ENCODE results near the gene MYOZ2.

The MYOZ2 gene

DNA sequence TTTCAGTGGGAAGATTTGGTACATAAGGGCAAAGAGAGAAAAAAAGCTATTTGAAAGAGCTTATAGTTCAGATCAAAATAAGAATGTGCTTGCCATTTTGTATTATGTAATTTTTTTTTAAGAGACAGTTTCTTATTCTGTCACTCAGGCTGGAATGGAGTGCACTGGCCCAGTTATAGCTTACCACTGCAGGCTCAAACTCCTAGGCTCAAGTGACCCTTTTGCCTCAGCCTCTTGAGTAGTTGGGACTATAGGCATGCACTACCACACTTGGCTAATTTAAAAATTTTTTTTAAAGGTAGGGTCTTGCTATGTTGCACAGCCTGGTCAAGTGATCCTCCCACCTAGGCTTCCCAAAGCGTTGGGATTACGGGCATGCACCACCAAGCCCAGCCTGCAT is 54.7 kb downstream of the MYOZ2 start:
- H3K9ac ChIP-seq (ENCODE audit: low read depth, low read length) = no peak overlapping the region
- H3K9me3 ChIP-seq (ENCODE audit: control insufficient read depth, insufficient read depth, low read length) = no peaks in the 10 kb centered on the region
- H3K4me3 ChIP-seq (ENCODE audit: low read depth, low read length) = no peak overlapping the region
- H3K36me3 ChIP-seq (ENCODE audit: control insufficient read depth, insufficient read depth, low read length) = no peaks in the 10 kb centered on the region
- no peak overlapping the region for H3K27ac ChIP-seq (ENCODE audit: low read depth, low read length)
- no peaks in the 10 kb centered on the region for H3K4me1 ChIP-seq (ENCODE audit: control insufficient read depth, insufficient read depth, low read length)
- H3K27me3 ChIP-seq (ENCODE audit: control insufficient read depth, insufficient read depth, low read length) = no peaks in the 10 kb centered on the region

DNA sequence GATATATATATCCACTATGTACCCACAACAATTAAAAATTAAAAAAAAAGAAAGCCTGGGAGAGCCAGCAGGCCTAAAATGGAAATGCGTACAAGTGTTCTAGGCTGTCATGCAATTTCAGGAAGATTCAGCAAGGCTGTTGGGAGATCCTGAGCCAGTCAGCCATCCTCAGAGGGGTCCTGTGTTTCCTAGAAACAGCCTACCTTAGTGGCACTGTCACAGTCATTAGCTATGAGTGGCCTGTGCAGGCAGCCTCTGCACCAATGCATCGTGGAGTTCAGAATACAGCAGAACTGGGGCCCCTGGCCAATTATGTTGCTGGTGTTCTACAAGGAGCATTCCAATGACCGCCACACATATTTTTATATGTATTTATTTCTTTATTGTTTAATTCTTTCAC is 55.9 kb downstream of the MYOZ2 start:
- Histone ChIP-seq H3K27ac (ENCODE audit: low read depth, low read length) (no peak overlapping the region), H3K36me3 (ENCODE audit: control insufficient read depth, insufficient read depth, low read length) (no peaks in the 10 kb centered on the region), H3K27me3 (ENCODE audit: control insufficient read depth, insufficient read depth, low read length) (no peaks in the 10 kb centered on the region), H3K4me1 (ENCODE audit: control insufficient read depth, insufficient read depth, low read length) (no peaks in the 10 kb centered on the region), H3K4me3 (ENCODE audit: low read depth, low read length) (no peak overlapping the region), H3K9ac (ENCODE audit: low read depth, low read length) (no peak overlapping the region), H3K9me3 (ENCODE audit: control insufficient read depth, insufficient read depth, low read length) (no peaks in the 10 kb centered on the region)

DNA sequence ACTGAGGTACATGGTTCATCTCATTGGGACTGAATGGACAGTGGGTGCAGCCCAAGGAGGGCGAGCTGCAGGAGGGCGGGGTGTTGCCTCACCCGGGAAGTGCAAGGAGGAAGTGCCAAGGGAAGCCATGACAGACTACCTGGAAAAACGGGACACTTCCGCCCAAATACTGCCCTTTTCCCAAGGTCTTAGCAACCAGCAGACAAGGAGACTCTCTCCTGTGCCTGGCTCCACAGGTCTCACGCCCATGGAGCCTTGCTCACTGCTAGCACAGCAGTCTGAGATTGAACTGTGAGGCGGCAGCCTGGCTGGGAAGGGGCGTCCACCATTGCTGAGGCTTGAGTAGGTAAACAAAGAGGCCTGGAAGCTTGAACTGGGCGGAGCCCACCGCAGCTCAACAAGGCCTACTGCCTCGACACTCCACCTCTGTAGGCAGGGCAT is 62.2 kb downstream of the MYOZ2 start:
- Histone ChIP-seq H3K9me3 (ENCODE audit: control insufficient read depth, insufficient read depth, low read length) (no peaks in the 10 kb centered on the region), H3K27me3 (ENCODE audit: control insufficient read depth, insufficient read depth, low read length) (no peaks in the 10 kb centered on the region), H3K4me3 (ENCODE audit: low read depth, low read length) (no peak overlapping the region), H3K36me3 (ENCODE audit: control insufficient read depth, insufficient read depth, low read length) (no peaks in the 10 kb centered on the region), H3K27ac (ENCODE audit: low read depth, low read length) (no peak overlapping the region), H3K4me1 (ENCODE audit: control insufficient read depth, insufficient read depth, low read length) (no peaks in the 10 kb centered on the region), H3K9ac (ENCODE audit: low read depth, low read length) (no peak overlapping the region)

DNA sequence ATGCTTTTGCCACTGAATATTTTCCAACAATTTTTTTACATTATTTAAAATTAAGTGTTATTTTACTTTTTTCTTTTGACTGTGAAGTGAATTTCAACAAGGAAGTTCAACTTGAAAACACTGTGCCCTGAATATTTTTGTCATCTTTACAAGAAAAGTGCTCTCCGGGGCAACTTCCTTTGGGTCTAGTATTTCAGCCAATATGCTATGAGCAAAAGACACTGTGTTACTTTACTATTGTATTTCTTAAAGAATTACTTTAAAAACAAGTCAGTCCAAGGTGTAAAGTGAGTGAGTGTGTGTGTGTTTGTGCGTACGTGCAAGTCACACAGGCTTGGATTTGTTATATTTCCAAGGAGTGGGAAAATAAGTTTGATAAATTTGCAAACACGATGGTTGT is 69.3 kb downstream of the MYOZ2 start:
- Histone ChIP-seq H3K27me3 (ENCODE audit: control insufficient read depth, insufficient read depth, low read length) (no peaks in the 10 kb centered on the region), H3K4me1 (ENCODE audit: control insufficient read depth, insufficient read depth, low read length) (peaks cover 22% of the 10 kb centered on the region; the same call in 1 of the 2 replicates)

DNA sequence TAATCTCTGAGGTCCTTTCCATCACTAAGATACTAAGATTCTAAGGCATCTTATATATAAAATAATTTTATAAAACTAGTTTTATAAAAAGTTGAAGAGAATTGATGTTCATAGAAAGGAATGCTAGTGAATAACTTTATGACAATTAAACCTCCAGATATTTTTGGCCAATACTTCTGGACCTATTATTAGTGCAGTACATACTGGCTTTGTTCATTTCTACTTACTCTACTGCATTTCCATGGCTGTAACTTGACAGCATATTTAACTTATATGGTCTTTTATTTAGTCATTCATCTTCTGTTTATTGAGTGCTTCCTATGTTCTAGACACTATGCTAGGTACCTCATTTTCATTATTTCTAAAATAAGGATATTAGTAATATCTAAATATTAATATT is 70.1 kb downstream of the MYOZ2 start:
- peaks cover 3% of the 10 kb centered on the region; the same call in 1 of the 2 replicates for H3K27me3 ChIP-seq (ENCODE audit: control insufficient read depth, insufficient read depth, low read length)
- H3K9me3 ChIP-seq (ENCODE audit: control insufficient read depth, insufficient read depth, low read length) = no peaks in the 10 kb centered on the region
- H3K27ac ChIP-seq (ENCODE audit: low read depth, low read length) = no peak overlapping the region
- H3K36me3 ChIP-seq (ENCODE audit: control insufficient read depth, insufficient read depth, low read length) = no peaks in the 10 kb centered on the region
- peaks cover 25% of the 10 kb centered on the region; the same call in 1 of the 2 replicates for H3K4me1 ChIP-seq (ENCODE audit: control insufficient read depth, insufficient read depth, low read length)
- no peak overlapping the region for H3K9ac ChIP-seq (ENCODE audit: low read depth, low read length)
- no peak overlapping the region for H3K4me3 ChIP-seq (ENCODE audit: low read depth, low read length)

More for the DNA sequence above, 69.3 kb downstream of the MYOZ2 start:
- Histone ChIP-seq H3K9me3 (ENCODE audit: control insufficient read depth, insufficient read depth, low read length) (no peaks in the 10 kb centered on the region), H3K27ac (ENCODE audit: low read depth, low read length) (no peak overlapping the region), H3K36me3 (ENCODE audit: control insufficient read depth, insufficient read depth, low read length) (no peaks in the 10 kb centered on the region), H3K4me3 (ENCODE audit: low read depth, low read length) (no peak overlapping the region), H3K9ac (ENCODE audit: low read depth, low read length) (no peak overlapping the region)

DNA sequence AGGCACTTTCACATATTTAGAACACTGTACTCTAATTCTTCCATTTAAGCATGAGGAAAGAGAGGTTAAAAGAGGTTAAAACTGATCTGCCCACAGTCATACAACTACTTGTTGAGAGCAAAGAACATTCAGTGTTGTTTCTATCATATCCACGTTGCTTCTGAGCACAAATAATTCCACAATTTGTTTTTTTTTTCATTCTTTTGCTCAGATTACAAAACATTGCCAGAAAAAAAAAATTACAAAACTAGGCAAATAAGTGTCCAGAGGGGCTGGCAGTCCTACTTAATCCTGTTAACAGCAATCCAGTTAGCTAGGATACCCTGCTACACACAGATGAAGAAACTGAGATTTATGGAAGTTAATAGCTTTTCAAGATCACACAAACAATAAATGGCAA is 70.5 kb downstream of the MYOZ2 start:
- H3K27ac ChIP-seq (ENCODE audit: low read depth, low read length) = no peak overlapping the region
- peaks cover 30% of the 10 kb centered on the region for H3K4me1 ChIP-seq (ENCODE audit: control insufficient read depth, insufficient read depth, low read length)
- H3K27me3 ChIP-seq (ENCODE audit: control insufficient read depth, insufficient read depth, low read length) = peaks cover 8% of the 10 kb centered on the region; the same call in 1 of the 2 replicates
- H3K36me3 ChIP-seq (ENCODE audit: control insufficient read depth, insufficient read depth, low read length) = no peaks in the 10 kb centered on the region
- H3K9me3 ChIP-seq (ENCODE audit: control insufficient read depth, insufficient read depth, low read length) = no peaks in the 10 kb centered on the region
- no peak overlapping the region for H3K9ac ChIP-seq (ENCODE audit: low read depth, low read length)
- no peak overlapping the region for H3K4me3 ChIP-seq (ENCODE audit: low read depth, low read length)

DNA sequence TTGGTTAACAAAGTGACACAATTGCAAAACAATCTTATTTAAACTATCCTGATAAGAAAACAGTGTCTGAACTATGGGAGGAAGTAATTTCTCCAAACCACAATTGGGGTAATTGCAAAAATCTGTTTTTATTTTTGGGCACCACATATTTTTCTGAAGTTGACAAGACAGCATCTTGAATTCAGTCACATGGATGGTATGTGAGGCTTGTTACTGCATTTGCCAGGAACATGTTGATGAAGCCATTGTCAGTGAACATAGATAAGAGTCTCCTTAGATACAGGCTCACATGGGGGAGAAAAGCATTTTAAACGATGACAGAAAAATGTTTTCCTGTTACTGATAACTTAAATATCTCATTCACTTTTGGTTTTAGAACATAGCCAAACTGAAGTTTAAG is 71.4 kb downstream of the MYOZ2 start:
- Histone ChIP-seq H3K27ac (ENCODE audit: low read depth, low read length) (no peak overlapping the region), H3K4me3 (ENCODE audit: low read depth, low read length) (no peak overlapping the region)

DNA sequence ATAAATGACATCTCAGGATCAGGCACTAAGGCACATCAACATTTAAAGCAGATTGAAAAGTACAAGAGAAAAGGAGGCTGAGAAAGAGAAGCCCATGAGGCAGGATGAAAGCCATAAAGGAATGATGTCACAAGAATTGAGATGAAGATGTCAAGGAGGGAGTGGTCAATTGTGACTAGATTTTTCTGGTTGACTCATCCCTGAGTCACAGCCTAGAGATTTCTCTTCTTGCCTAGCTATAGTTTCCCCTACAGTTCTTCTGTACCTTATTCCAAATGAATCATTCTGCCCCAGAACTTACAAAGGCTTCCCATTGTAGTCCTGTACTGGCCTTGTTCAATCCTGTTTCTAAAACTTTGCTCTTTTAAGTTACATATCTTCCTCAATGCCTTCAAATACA is 73.4 kb downstream of the MYOZ2 start:
- Histone ChIP-seq H3K9ac (ENCODE audit: low read depth, low read length) (no peak overlapping the region), H3K27ac (ENCODE audit: low read depth, low read length) (peak overlapping the region; percentile 79)

More for the DNA sequence above, 71.4 kb downstream of the MYOZ2 start:
- Histone ChIP-seq H3K27me3 (ENCODE audit: control insufficient read depth, insufficient read depth, low read length) (peaks cover 9% of the 10 kb centered on the region; the same call in 1 of the 2 replicates), H3K4me1 (ENCODE audit: control insufficient read depth, insufficient read depth, low read length) (peaks cover 32% of the 10 kb centered on the region), H3K36me3 (ENCODE audit: control insufficient read depth, insufficient read depth, low read length) (no peaks in the 10 kb centered on the region), H3K9me3 (ENCODE audit: control insufficient read depth, insufficient read depth, low read length) (no peaks in the 10 kb centered on the region), H3K9ac (ENCODE audit: low read depth, low read length) (no peak overlapping the region)

DNA sequence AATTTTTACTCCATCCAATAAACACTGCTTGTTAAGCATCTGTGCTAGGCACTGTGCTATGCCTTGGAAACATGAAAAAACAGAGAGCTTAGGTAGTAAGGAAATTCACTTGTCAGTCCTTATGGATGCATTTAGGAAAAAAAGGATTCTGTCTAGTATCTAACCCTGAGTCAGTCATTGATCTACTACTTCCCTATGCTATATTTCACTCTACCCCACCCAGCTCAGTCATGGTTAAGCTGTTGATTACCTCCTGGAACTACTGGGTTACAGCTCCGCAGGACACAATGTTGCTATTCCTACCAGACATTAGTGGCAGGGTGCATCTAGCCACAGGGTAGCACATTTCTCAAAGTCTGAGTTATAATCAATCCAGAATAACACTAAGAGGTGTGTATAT is 74.0 kb downstream of the MYOZ2 start:
- peaks cover 31% of the 10 kb centered on the region for H3K4me1 ChIP-seq (ENCODE audit: control insufficient read depth, insufficient read depth, low read length)
- H3K27ac ChIP-seq (ENCODE audit: low read depth, low read length) = peak overlapping the region; percentile 79
- no peaks in the 10 kb centered on the region for H3K9me3 ChIP-seq (ENCODE audit: control insufficient read depth, insufficient read depth, low read length)
- H3K27me3 ChIP-seq (ENCODE audit: control insufficient read depth, insufficient read depth, low read length) = peaks cover 9% of the 10 kb centered on the region; the same call in 1 of the 2 replicates
- no peaks in the 10 kb centered on the region for H3K36me3 ChIP-seq (ENCODE audit: control insufficient read depth, insufficient read depth, low read length)
- no peak overlapping the region for H3K9ac ChIP-seq (ENCODE audit: low read depth, low read length)
- no peak overlapping the region for H3K4me3 ChIP-seq (ENCODE audit: low read depth, low read length)

More for the DNA sequence above, 73.4 kb downstream of the MYOZ2 start:
- Histone ChIP-seq H3K36me3 (ENCODE audit: control insufficient read depth, insufficient read depth, low read length) (no peaks in the 10 kb centered on the region), H3K9me3 (ENCODE audit: control insufficient read depth, insufficient read depth, low read length) (no peaks in the 10 kb centered on the region), H3K27me3 (ENCODE audit: control insufficient read depth, insufficient read depth, low read length) (peaks cover 9% of the 10 kb centered on the region; the same call in 1 of the 2 replicates), H3K4me3 (ENCODE audit: low read depth, low read length) (no peak overlapping the region), H3K4me1 (ENCODE audit: control insufficient read depth, insufficient read depth, low read length) (peaks cover 32% of the 10 kb centered on the region)

DNA sequence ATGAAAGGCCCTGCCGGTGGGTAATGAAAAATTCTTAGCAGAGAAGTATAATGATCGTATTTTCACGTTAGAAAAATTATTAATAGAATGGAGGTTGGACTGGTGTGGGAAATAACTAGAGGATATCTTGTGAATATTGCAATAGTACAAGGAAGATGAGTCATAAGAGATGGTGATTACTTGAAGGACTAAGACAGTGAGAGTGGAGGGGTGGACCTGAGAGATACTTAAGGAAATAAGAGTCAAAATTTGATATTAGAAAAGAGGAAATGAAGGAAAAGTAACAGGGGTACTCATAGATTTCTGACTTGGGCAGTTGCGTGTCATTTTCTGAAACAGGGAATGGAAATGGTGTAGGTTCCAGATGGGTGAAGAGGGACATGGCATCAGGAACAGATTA is 75.1 kb downstream of the MYOZ2 start:
- Histone ChIP-seq H3K27ac (ENCODE audit: low read depth, low read length) (peak overlapping the region; percentile 99), H3K9ac (ENCODE audit: low read depth, low read length) (no peak overlapping the region), H3K4me1 (ENCODE audit: control insufficient read depth, insufficient read depth, low read length) (peaks cover 29% of the 10 kb centered on the region), H3K27me3 (ENCODE audit: control insufficient read depth, insufficient read depth, low read length) (peaks cover 9% of the 10 kb centered on the region; the same call in 1 of the 2 replicates), H3K4me3 (ENCODE audit: low read depth, low read length) (peak overlapping the region; percentile 89), H3K9me3 (ENCODE audit: control insufficient read depth, insufficient read depth, low read length) (no peaks in the 10 kb centered on the region), H3K36me3 (ENCODE audit: control insufficient read depth, insufficient read depth, low read length) (no peaks in the 10 kb centered on the region)

DNA sequence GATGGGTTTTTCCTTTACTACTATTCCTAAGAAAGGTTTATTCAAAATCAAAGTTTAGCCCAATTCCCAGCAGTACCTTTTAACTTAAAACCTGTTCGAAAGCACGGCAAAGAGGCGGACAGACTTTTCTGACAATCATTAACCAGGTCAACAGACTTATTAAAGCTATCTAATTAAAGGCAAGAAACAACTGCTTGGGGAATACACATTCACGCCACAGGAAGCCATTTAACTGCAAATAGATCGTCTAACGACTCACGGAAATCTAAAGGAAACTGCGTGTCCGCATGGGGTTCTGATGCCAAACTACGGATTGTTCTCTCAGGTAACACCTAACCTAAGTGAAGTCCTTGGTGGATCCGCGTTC is 76.2 kb downstream of the MYOZ2 start:
- Histone ChIP-seq H3K27me3 (ENCODE audit: control insufficient read depth, insufficient read depth, low read length) (peaks cover 9% of the 10 kb centered on the region; the same call in 1 of the 2 replicates), H3K27ac (ENCODE audit: low read depth, low read length) (peak overlapping the region; percentile 99), H3K9ac (ENCODE audit: low read depth, low read length) (peak overlapping the region; percentile 93), H3K9me3 (ENCODE audit: control insufficient read depth, insufficient read depth, low read length) (no peaks in the 10 kb centered on the region), H3K36me3 (ENCODE audit: control insufficient read depth, insufficient read depth, low read length) (no peaks in the 10 kb centered on the region), H3K4me3 (ENCODE audit: low read depth, low read length) (peak overlapping the region; percentile 89), H3K4me1 (ENCODE audit: control insufficient read depth, insufficient read depth, low read length) (peaks cover 29% of the 10 kb centered on the region)

Data from HUES48 (cell line).